K562 (cell line): Measurements from ENCODE around the gene CASKIN2. TPM values are rescaled to one million over a fixed set of nuclear protein-coding genes. Genes with fewer than 3 reads are reported as not detected.

Experiments used
- ATF2 ChIP-seq: sonication (generic); formaldehyde crosslinking; IDR thresholded peaks from 2 replicates; pipeline ENCODE4 v1.8.1; 2022; ENCODE audit warnings: missing genetic modification reagents
- CHD4 ChIP-seq: fragments of 200-600 bp; sonication (generic); IDR thresholded peaks from 3 replicates; pipeline ENCODE4 v1.6.1; 2012; ENCODE audit warnings: low read depth, mild to moderate bottlenecking, mixed read lengths, low read length, inconsistent platforms; ENCODE audit not compliant: insufficient read depth, insufficient replicate concordance, poor library complexity, severe bottlenecking
- ELK3 ChIP-seq: fragments of 450-650 bp; formaldehyde crosslinking; IDR thresholded peaks from 2 replicates; pipeline ENCODE4 v1.4.0; 2020; ENCODE audit warnings: mild to moderate bottlenecking
- ETS1 ChIP-seq: conservative IDR thresholded peaks from 2 replicates; pipeline ENCODE4 v1.6.1; 2011; ENCODE audit warnings: low read depth, mild to moderate bottlenecking, low read length; ENCODE audit not compliant: control insufficient read depth
- EWSR1 ChIP-seq: fragments of 450-650 bp; IDR thresholded peaks from 2 replicates; pipeline ENCODE4 v1.6.1; 2018; ENCODE audit warnings: borderline replicate concordance, mild to moderate bottlenecking, low read depth, moderate library complexity; ENCODE audit not compliant: partially characterized antibody
- FUS ChIP-seq: fragments of 200-400 bp; formaldehyde crosslinking; optimal IDR thresholded peaks from 2 replicates; pipeline ENCODE3; 2017; ENCODE audit warnings: low read depth, low read length
- GABPB1 ChIP-seq: sonication (generic); formaldehyde crosslinking; IDR thresholded peaks from 2 replicates; pipeline ENCODE4 v1.8.0; 2022; ENCODE audit warnings: mild to moderate bottlenecking, missing genetic modification reagents
- KLF6 ChIP-seq: fragments of 250-450 bp; sonication (Bioruptor Pico); IDR thresholded peaks from 2 replicates; pipeline ENCODE4 v1.4.0; 2020; ENCODE audit warnings: mild to moderate bottlenecking, moderate library complexity, borderline replicate concordance
- MED1 ChIP-seq: sonication (generic); formaldehyde crosslinking; IDR thresholded peaks from 2 replicates; pipeline ENCODE4 v1.8.1; 2023; ENCODE audit warnings: missing genetic modification reagents, borderline replicate concordance
- NFATC3 ChIP-seq: fragments of 450-650 bp; IDR thresholded peaks from 2 replicates; pipeline ENCODE4 v1.6.1; 2017; ENCODE audit warnings: mild to moderate bottlenecking
- PHB ChIP-seq: fragments of 250-450 bp; sonication (Bioruptor Pico); IDR thresholded peaks from 2 replicates; pipeline ENCODE4 v1.5.0; 2021
- PTRF ChIP-seq: fragments of 450-650 bp; IDR thresholded peaks from 2 replicates; pipeline ENCODE4 v1.6.1; 2016; ENCODE audit warnings: mild to moderate bottlenecking, missing genetic modification characterization, missing compliant biosample characterization
- RNF2 ChIP-seq: sonication (generic); IDR thresholded peaks from 2 replicates; pipeline ENCODE4 v1.6.1; 2016
- SFPQ ChIP-seq: fragments of 200-400 bp; formaldehyde crosslinking; IDR thresholded peaks from 2 replicates; pipeline ENCODE4 v1.6.1; 2017; ENCODE audit warnings: mild to moderate bottlenecking, low read depth, low read length, moderate library complexity
- TCF7 ChIP-seq: sonication (generic); IDR thresholded peaks from 2 replicates; pipeline ENCODE4 v1.6.1; 2016; ENCODE audit warnings: antibody characterized with exemption, borderline replicate concordance
- TEAD1 ChIP-seq, 2 experiments: fragments of 450-650 bp in 1 of 2; sonication (generic) in 1 of 2; formaldehyde crosslinking; IDR thresholded peaks; 2 replicates each; pipeline versions ENCODE4 v1.4.0 to v1.8.0; 2020 to 2022; ENCODE audit warnings: mild to moderate bottlenecking in 2 of 2, missing genetic modification reagents in 1 of 2
- YBX1 ChIP-seq: fragments of 450-650 bp; IDR thresholded peaks from 2 replicates; pipeline ENCODE4 v1.7.1; 2016; ENCODE audit warnings: mild to moderate bottlenecking
- ZFP91 ChIP-seq: sonication (generic); formaldehyde crosslinking; IDR thresholded peaks from 2 replicates; pipeline ENCODE4 v1.8.0; 2022; ENCODE audit warnings: mild to moderate bottlenecking, missing genetic modification reagents
- ZNF224 ChIP-seq: sonication (generic); formaldehyde crosslinking; IDR thresholded peaks from 2 replicates; pipeline ENCODE4 v1.8.0; 2022; ENCODE audit warnings: mild to moderate bottlenecking, missing genetic modification reagents
- ZNF444 ChIP-seq: fragments of 250-450 bp; sonication (Bioruptor Pico); IDR thresholded peaks from 2 replicates; pipeline ENCODE4 v1.4.0; 2020; ENCODE audit warnings: mild to moderate bottlenecking, moderate library complexity
- ZNF584 ChIP-seq: fragments of 200-800 bp; sonication (Bioruptor generic); IDR thresholded peaks from 2 replicates; pipeline ENCODE4 v1.6.1; 2016; ENCODE audit warnings: low read depth, mild to moderate bottlenecking, missing genetic modification characterization, missing compliant biosample characterization
- polyA plus RNA-seq, 8 experiments: library from polyadenylated mRNA; depleted of rRNA in 4 of 8; stranded (reverse) in 5 of 8; unstranded in 3 of 8; fragments of >200 nt; fragmentation: Nextera tagmentation in 2 of 8; fragmentation: Illumina TruSeq in 1 of 8; extraction: Ambion mirVana in 2 of 8; extraction: Trizol in 1 of 8; gene quantifications; 2 replicates each; pipeline versions ENCODE4 v1.2.1 to v1.2.3, GENCODE V29; 2011 to 2014; ENCODE audit warnings: inconsistent platforms in 1 of 8, missing spikeins in 1 of 8
- total RNA-seq, 7 experiments: library from RNA; depleted of rRNA in 6 of 7; stranded (reverse); fragments of >200 nt in 6 of 7; fragmentation: Illumina TruSeq in 2 of 7; extraction: Trizol in 2 of 7; gene quantifications; 2 replicates each; pipeline versions ENCODE4 v1.2.1 to v1.2.3, GENCODE V29; 2011 to 2021; ENCODE audit warnings: low replicate concordance in 1 of 7

Gene CASKIN2
- total and polyA plus RNA-seq, 9 of the 15 experiments (the other 6 are each of a cell fraction or from before 2014, with no cell fraction given) = 0.01 to 12.2 (median 2.1) TPM

- TF ChIP-seq ELK3 (CRISPR knock-in tag) (no peak), ZNF224 (CRISPR knock-in tag) (no peak), KLF6 (CRISPR knock-in tag) (no peak; the same call in 1 of the 2 replicates), ATF2 (CRISPR knock-in tag) (no peak), TEAD1 (CRISPR knock-in tag; IDR thresholded peaks at IDR 0.05) (peak in 1 of 2 experiments; percentile 50; a peak in 1 of 4 replicates), FUS (no peak), SFPQ (no peak), TCF7 (no peak), PTRF (no peak), MED1 (CRISPR knock-in tag) (no peak), NFATC3 (no peak), ZNF584 (CRISPR knock-in tag) (no peak), GABPB1 (CRISPR knock-in tag) (peak; percentile 80; the same call in 1 of the 2 replicates), YBX1 (no peak), PHB (CRISPR knock-in tag) (no peak), RNF2 (no peak), ETS1 (peak; percentile 82; the same call in 1 of the 2 replicates), CHD4 (no peak), ZFP91 (no peak), EWSR1 (no peak), ZNF444 (CRISPR knock-in tag) (no peak)
Observed at GRCh38 chr17:75456417-75457046, 58.8 kb downstream of the CASKIN2 start, which contains the start of gene TMEM94 (continued).
